Stimulated activated CD8-positive, alpha-beta memory T cell treated with anti-CD3 and anti-CD28 coated beads, Interleukin-2, amount 100 ng/mL, for 48 hours (primary cell): ENCODE results near the gene SERPINB8.
A peak's percentile ranks its signal among the peaks of the same experiment; 100 is the strongest.
"Not testable (repeated sequence)": the region's sequence is repeated elsewhere in the genome, so short reads cannot be mapped to it uniquely, and the experiment has no call there.

Experiments
- DNase-seq, 2 donors: peaks; one replicate each; pipeline ENCODE4 v3.0.0-alpha.2; 2020; ENCODE audit warnings: low read depth in 2 of 2

The SERPINB8 gene

GRCh38 chr18:63969942-63970808, at the start of gene SERPINB8:
SERPINB8 (plus strand) TSS chr18:63970081; CDS start chr18:63978309, 8,228 bp downstream.
- DNase-seq: peak; percentile 68 to 69

- DNase-seq: no peak
Observed at GRCh38 chr18:63922049-63922448, 47.8 kb upstream of the SERPINB8 start.

DNA sequence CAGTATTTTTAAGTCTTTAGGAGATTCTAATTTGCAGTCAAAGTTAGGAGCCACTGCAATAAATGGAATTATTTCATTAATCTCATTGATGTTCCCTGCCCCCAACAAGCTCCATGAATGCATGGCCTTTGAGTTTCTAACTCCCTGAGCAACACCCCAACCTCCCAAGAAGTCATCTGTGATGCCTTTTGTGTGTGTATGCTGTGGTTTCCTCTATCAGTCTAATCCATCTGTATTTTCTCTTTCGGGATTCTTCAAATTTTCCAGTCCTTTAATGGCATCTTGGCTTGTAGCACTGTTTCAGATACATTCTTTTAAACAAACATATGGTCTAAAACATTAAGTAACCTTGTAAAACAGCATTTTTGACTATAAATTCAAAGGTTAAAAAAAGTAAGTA, 45.3 kb upstream of the SERPINB8 start:
- no peak for DNase-seq

- DNase-seq: no peak
Observed at GRCh38 chr18:63928331-63928730, 41.5 kb upstream of the SERPINB8 start.

DNA sequence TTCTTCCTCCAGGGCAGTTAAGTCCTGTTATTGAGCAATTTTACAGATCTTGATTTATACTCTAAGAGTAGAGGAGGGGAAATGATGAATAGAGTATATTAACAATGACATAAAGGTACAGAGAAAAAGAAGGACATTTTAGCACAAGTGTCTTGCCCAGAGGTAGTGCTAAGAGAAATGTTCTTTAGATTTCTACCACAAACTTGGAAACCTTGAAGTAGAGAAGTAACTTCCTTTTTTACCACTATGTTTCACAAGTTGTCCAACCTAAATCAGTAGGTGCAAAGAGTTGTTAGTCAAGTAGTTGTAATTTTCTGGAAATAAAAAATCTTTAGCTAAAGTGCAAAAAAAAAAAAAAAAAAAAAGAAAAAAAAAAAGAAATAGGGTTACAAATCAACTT, 40.5 kb upstream of the SERPINB8 start:
- DNase-seq: not testable (repeated sequence)

DNA sequence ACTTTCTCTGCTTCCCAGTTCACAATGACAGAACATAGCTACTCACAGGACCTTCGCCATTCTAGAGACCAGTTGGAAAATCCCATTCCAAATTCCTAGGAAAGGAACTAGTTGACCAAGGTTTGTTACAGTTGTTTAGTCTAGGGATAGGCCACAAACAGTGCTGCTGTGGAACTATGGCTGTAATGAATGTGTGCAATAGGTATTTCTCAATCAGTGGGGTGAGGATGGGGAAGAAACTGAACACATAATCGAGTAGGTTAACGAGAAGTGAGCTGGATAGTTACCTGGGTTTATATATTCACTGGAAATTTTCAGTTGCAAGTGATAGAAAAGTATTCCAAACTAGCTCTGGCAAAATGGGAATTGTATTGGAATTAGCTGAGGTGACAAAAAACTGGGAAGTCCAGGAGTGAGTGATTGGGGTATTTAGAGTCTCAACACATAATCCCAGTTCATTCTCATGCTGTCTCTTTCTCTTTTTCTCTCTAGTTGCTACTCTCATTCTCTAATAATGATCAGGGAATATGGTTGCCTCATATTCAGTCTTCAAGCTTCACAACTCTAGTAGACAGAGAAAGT, 39.0 kb upstream of the SERPINB8 start:
- no peak for DNase-seq

DNA sequence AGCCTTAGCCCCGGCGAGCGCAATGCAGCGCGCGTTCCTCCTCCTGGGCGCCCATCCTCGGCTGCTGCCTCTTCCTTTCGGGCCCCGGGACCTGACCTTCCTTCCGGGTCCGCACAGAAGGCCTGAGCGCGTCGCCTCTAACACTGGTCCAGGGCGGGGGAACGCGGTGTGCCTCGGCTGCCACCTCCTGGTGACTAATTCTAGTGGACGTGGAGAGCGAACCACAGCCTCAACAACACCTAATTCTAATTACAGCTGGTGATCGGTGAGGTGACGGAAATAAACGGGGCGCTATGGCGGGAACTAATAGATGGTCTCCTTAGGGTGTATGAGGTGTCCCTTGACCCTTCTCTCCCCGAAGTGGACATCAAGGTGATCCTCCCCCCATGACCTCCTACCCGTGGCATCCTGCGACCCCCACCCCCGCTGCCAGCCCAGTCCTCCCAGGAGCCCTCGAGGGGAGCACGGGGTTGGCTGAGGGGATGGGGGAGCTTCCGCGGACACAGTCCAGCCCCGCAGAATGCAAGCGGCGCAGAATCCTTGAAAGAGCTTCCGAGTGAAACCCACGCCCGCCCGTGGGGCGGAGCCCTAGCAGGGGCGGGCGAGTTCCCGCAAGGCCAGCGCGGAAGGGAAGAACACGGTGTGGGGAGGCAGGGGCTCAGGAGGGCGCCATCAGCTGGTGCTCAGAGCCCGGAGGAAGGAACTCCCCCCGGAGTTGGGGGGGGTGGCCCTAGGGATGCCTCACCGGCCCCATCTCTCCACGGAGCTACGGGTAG, 33.5 kb upstream of the SERPINB8 start:
- DNase-seq: peak; percentile 39 to 54

DNA sequence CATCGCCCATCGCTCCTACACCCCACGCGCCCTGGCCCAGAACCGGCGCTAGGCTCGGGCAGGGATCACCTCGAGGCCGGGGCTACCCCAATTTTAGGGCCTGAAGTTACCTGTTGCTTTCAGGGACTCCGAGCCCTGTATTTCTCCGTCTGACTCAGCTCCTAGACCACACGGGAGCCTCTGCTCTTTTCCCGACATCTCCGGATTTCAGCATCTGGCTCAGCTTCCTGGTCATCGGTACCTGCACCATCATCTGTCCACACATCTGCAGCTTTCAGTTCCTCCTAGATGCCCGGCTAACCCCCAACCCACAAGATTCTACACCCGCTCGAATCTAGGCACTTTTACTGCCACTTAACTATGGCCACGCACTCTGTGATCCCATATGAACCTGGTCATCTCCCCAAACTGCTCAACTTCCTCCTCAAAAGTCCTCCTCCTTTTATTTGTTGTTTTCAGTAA, 32.9 kb upstream of the SERPINB8 start:
- DNase-seq: no peak

- DNase-seq: no peak
Observed at GRCh38 chr18:63940008-63940407, 29.9 kb upstream of the SERPINB8 start.

DNA sequence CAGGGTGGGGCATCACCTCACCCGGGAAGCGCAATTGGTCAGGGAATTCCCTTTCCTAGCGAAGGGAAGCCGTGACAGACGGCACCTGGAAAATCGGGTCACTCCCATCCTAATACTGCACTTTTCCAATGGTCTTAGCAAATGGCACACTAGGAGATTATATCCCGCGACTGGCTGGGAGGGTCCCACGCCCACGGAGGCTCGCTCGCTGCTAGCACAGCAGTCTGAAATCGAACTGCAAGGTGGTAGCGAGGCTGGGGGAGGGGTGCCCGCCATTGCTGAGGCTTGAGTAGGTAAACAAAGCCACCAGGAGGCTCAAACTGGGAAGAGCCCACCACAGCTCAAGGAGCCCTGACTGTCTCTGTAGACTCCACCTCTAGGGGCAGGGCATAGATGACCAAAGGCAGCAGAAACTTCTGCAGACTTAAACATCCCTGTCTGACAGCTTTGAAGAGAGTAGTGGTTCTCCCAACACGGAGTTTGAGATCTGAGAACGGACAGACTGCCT, 29.3 kb upstream of the SERPINB8 start:
- not testable (repeated sequence) for DNase-seq

DNA sequence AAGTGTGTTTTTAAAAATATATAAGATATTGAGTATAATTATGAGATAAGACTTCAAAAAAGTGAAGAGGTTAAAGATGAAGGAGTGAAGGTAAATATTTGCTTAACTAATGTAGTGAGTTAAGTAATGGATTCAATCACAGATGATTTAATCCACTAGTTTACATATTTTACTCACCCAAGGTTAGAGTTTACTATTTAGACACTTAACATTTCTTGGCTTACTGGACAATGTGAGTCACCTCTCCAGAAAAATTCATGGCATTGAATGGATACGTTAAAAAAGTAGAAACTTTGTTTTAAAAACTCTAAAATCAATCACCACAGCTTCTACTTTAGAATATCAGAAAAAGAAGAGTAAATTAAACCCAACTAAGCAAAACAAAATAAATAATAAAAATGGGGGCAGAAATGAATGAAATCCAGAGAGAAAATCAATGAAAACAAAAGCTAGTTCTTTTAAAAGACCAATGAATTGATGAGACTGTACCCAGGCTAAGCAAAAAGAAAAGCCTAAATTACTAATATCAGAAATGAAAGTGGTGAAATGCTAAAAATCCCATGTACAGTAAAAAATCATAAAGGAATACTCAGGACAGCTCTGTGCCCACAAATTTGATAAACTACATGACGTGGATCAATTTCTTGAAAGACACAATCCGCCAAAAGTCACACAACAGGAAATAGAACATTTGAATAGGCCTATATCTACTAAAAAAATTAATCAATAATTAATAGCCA, 22.7 kb upstream of the SERPINB8 start:
- no peak for DNase-seq

GRCh38 chr18:63949068-63949737, 20.7 kb upstream of the SERPINB8 start, which contains the start of gene HMSD:
HMSD (plus strand) TSS chr18:63949301; CDS start chr18:63953456, 4,155 bp downstream.
- DNase-seq: peak; percentile 57 to 59

DNA sequence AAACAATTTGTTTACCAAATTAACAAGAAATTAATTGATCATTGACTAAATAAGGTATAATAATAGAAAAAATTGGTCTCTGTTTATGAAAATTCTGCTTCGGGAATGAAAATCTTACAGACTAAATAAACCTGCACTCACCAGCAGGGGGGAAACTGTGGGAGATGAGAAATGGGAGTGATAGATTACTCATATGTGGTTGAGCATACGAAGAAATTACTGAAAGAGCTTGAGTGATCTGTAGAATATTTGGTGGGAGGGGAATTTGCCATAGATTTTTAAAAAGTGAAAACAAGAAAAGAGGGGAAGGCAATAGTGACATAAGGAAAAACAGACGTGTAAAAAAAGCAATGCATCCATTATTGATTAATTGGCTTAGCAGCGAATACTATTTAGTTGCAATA, 18.6 kb upstream of the SERPINB8 start:
- no peak for DNase-seq

- no peak for DNase-seq
Observed at GRCh38 chr18:63953811-63954210, 16.1 kb upstream of the SERPINB8 start.

- no peak for DNase-seq
Observed at GRCh38 chr18:63956755-63957154, 13.1 kb upstream of the SERPINB8 start.

- no peak for DNase-seq
Observed at GRCh38 chr18:63960891-63961290, 9.0 kb upstream of the SERPINB8 start.

DNA sequence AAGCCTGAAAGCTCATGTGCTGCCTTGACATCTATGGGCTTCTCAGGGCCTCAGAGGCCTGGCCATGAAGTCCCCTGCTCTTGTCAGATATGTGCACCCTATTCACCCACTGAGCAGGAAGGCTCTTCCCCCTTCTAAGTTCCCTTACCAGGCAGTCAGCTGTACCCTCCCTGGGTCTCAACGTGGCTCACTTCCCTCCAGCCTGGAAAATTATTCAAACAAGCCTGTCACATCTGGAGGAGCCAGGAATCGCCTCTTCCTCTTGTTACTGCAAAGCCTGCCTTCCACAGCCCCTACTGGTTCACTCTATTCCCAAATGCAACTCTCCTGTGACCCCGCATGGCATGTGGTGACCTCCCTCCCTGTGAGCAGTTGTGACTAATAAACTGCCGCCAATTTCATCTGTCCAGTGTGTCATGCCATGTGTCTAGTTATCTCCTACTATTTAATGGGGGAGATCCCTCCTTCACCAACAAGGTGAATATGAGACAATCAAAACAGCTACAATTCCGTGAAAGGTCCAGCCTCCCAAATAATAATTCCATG, 8.4 kb upstream of the SERPINB8 start:
- DNase-seq: no peak

DNA sequence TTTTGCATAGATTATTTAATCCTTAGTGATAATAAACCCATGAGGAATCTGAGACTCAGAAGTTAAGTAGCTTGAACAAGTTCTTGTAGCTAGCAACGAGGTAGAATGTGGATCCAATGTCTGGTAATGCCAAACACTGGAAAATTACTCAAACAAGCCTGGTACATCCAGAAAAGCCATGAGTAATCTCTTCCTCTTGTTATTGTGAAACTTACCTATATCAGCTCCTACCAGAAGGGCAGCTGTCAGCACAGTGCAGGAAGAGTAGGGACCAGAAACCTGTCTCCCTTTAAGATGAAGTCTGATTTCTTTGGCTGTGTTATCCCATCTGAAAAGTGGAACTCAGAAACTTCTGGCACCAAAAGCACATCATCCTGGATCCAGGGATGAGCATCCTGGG, 7.7 kb upstream of the SERPINB8 start:
- DNase-seq: no peak

DNA sequence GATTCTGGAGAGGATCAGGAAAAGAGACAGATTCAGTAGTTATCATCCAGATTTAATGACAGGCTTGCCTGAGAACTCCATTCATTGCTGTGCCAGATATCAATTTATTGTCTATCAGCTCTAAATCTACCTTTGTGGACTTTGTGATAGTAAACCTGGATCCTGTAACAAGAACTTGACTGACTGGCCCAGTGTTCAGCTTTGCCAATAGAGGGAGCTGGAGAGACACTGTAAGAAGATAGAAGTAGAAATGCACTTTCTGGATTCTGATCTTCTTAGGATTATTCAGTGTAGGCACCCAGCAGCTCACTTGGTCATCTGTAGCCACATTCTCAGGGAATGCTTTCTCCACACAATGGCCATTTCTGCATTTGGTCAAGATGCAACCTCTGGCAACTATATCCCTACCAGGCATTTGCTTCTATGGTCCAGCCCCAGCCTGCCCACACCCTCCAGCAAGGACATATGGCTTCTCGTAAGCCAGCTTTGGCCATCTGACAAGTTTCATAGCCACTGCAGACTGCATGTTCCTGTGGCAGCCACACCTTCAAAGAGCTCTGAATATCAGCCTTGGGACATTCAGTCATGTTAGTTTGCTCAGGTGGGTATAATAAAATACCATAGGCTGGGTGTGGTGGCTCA, 6.1 kb upstream of the SERPINB8 start:
- no peak for DNase-seq

GRCh38 chr18:63964908-63965307, 5.0 kb upstream of the SERPINB8 start:
- no peak for DNase-seq
